ENCODE measurements around the gene RNF7. TPM values are rescaled to one million over a fixed set of nuclear protein-coding genes. Genes with fewer than 3 reads are reported as not detected.

RNF7 gene
- total RNA-seq, 2 donors from 2014 or later: 89.0 to 148 TPM

- intact Hi-C loops (cut with DNase I): no loop called here
- Histone ChIP-seq H3K4me3 (no peak overlapping the region), H3K36me3 (no peaks in the 10 kb centered on the region), H3K4me1 (no peaks in the 10 kb centered on the region), H3K27me3 (no peaks in the 10 kb centered on the region), H3K27ac (no peak overlapping the region), H3K9ac (ENCODE audit: low read depth in 2 of 2, low read length in 2 of 2) (no peak overlapping the region), H3K9me3 (no peaks in the 10 kb centered on the region)
- no peak for TF ChIP-seq CTCF (IDR thresholded peaks at IDR 0.05)
- DNase-seq: no peak
Observed at GRCh38 chr3:141773676-141774075, 35.6 kb downstream of the RNF7 start.

GRCh38 chr3:141776376-141776775, 38.3 kb downstream of the RNF7 start:
- no peak for TF ChIP-seq CTCF (IDR thresholded peaks at IDR 0.05)
- H3K4me3 ChIP-seq: no peak overlapping the region
- no peak overlapping the region for H3K9ac ChIP-seq (ENCODE audit: low read depth in 2 of 2, low read length in 2 of 2)
- intact Hi-C loops (cut with DNase I): no loop called here
- H3K36me3 ChIP-seq: no peaks in the 10 kb centered on the region
- H3K27me3 ChIP-seq: no peaks in the 10 kb centered on the region
- no peaks in the 10 kb centered on the region for H3K4me1 ChIP-seq
- H3K27ac ChIP-seq: no peak overlapping the region
- no peaks in the 10 kb centered on the region for H3K9me3 ChIP-seq
- no peak for DNase-seq

GRCh38 chr3:141776885-141777284, 38.8 kb downstream of the RNF7 start:
- Histone ChIP-seq H3K27ac (no peak overlapping the region), H3K9ac (ENCODE audit: low read depth in 2 of 2, low read length in 2 of 2) (no peak overlapping the region), H3K27me3 (no peaks in the 10 kb centered on the region), H3K9me3 (no peaks in the 10 kb centered on the region), H3K4me3 (no peak overlapping the region), H3K4me1 (no peaks in the 10 kb centered on the region), H3K36me3 (no peaks in the 10 kb centered on the region)
- no peak for TF ChIP-seq CTCF (IDR thresholded peaks at IDR 0.05)
- intact Hi-C loops (cut with DNase I): no loop called here
- no peak for DNase-seq

GRCh38 chr3:141777957-141778813, 40.1 kb downstream of the RNF7 start:
- no peaks in the 10 kb centered on the region for H3K36me3 ChIP-seq
- no peaks in the 10 kb centered on the region for H3K4me1 ChIP-seq
- no peak for DNase-seq

GRCh38 chr3:141779667-141780066, 41.6 kb downstream of the RNF7 start:
- H3K4me3 ChIP-seq: no peak overlapping the region
- no peak for TF ChIP-seq CTCF (IDR thresholded peaks at IDR 0.05)
- H3K4me1 ChIP-seq: no peaks in the 10 kb centered on the region
- DNase-seq: no peak
- no peaks in the 10 kb centered on the region for H3K36me3 ChIP-seq
- no peaks in the 10 kb centered on the region for H3K27me3 ChIP-seq
- H3K27ac ChIP-seq: no peak overlapping the region
- intact Hi-C loops (cut with DNase I): no loop called here
- no peak overlapping the region for H3K9ac ChIP-seq (ENCODE audit: low read depth in 2 of 2, low read length in 2 of 2)
- no peaks in the 10 kb centered on the region for H3K9me3 ChIP-seq

More at GRCh38 chr3:141777957-141778813, 40.1 kb downstream of the RNF7 start:
- Histone ChIP-seq H3K27ac (no peak overlapping the region), H3K4me3 (no peak overlapping the region), H3K9me3 (no peaks in the 10 kb centered on the region), H3K9ac (ENCODE audit: low read depth in 2 of 2, low read length in 2 of 2) (no peak overlapping the region), H3K27me3 (no peaks in the 10 kb centered on the region)
- intact Hi-C loops (cut with DNase I): no loop called here
- no peak for TF ChIP-seq CTCF (IDR thresholded peaks at IDR 0.05)
